Sigmoid colon (tissue), 7 donors: ENCODE results near the gene EIF2A. TPM values are rescaled to one million over a fixed set of nuclear protein-coding genes. Genes with fewer than 3 reads are reported as not detected.

ENCODE experiments used
- DNase-seq: peaks from one replicate; pipeline ENCODE4 v3.0.0-alpha.2; 2019
- H3K27ac ChIP-seq, 4 donors: fragments of 200-600 bp; sonication (generic); one replicate each; pipeline ENCODE4 v1.5.1; 2016 to 2019; ENCODE audit warnings: mild to moderate bottlenecking in 1 of 4
- H3K27me3 ChIP-seq, 3 donors: fragments of 200-600 bp; sonication (generic); one replicate each; pipeline ENCODE4 v1.5.1; 2019; ENCODE audit warnings: mild to moderate bottlenecking in 1 of 3
- H3K36me3 ChIP-seq, 4 donors: fragments of 200-600 bp; sonication (generic); one replicate each; pipeline ENCODE4 v1.5.1; 2016 to 2019
- H3K4me1 ChIP-seq, 4 donors: fragments of 200-600 bp; sonication (generic); one replicate each; pipeline ENCODE4 v1.5.1; 2017 to 2019
- H3K4me3 ChIP-seq, 4 donors: fragments of 200-600 bp; sonication (generic); one replicate each; pipeline ENCODE4 v1.5.1; 2017 to 2019; ENCODE audit warnings: mild to moderate bottlenecking in 2 of 4, moderate library complexity in 1 of 4
- H3K9me3 ChIP-seq, 4 donors: fragments of 200-600 bp in 3 of 4; sonication (generic) in 3 of 4; one replicate each; pipeline versions ENCODE4 v1.5.1 to v1.6.1; 2013 to 2019
- EP300 ChIP-seq, 4 donors: sonication (generic); formaldehyde crosslinking; IDR thresholded peaks; one replicate each; pipeline ENCODE4 v1.6.1; 2017; ENCODE audit warnings: antibody characterized with exemption in 4 of 4
- POLR2A ChIP-seq, 2 donors: fragments of 450-650 bp; IDR thresholded peaks; one replicate each; pipeline ENCODE4 v1.6.1; 2016; ENCODE audit warnings: antibody characterized with exemption in 2 of 2, mild to moderate bottlenecking in 2 of 2, moderate library complexity in 2 of 2
- POLR2AphosphoS5 ChIP-seq, 4 donors: sonication (generic); formaldehyde crosslinking; IDR thresholded peaks; one replicate each; pipeline ENCODE4 v1.6.1; 2017; ENCODE audit warnings: antibody characterized with exemption in 4 of 4
- WGBS, 2 donors: extraction: QIAGEN DNeasy Blood & Tissue Kit; methylation state at CpG; one replicate each; pipeline ENCODE4 v1.1.7; 2013; 5-methylcytosine and 5-hydroxymethylcytosine counted together
- intact Hi-C: fragments of 100-400 bp; cut with DNase I; formaldehyde crosslinking; loops from one replicate; pipeline ENCODE4 v1.15.1; 2023
- polyA plus RNA-seq, 3 donors: library from polyadenylated mRNA; stranded (reverse); fragments of 200-250 nt; gene quantifications; one replicate each; pipeline ENCODE4 v1.2.3, GENCODE V29; 2013
- total RNA-seq, 4 donors: library from RNA; depleted of rRNA; stranded (reverse); fragments of >200 nt; gene quantifications; one replicate each; pipeline ENCODE4 v1.1.0, GENCODE V29; 2016
- TF ChIP-seq, protein P1 (sequence below), 4 experiments: fragments of 450-650 bp in 3 of 4; fragments of 200-600 bp in 1 of 4; IDR thresholded peaks; one replicate each; pipeline ENCODE4 v1.5.1; 2016 to 2019; ENCODE audit warnings: antibody characterized with exemption in 4 of 4, mild to moderate bottlenecking in 3 of 4, moderate library complexity in 2 of 4
- donor health status: healthy with polysubstance abuse.
- donor health status: Bipolar disorder and iron deficiency.
- donor health status: healthy.

EIF2A gene
- total and polyA plus RNA-seq, 7 donors = 49.3 to 228 (median 147) TPM

DNA sequence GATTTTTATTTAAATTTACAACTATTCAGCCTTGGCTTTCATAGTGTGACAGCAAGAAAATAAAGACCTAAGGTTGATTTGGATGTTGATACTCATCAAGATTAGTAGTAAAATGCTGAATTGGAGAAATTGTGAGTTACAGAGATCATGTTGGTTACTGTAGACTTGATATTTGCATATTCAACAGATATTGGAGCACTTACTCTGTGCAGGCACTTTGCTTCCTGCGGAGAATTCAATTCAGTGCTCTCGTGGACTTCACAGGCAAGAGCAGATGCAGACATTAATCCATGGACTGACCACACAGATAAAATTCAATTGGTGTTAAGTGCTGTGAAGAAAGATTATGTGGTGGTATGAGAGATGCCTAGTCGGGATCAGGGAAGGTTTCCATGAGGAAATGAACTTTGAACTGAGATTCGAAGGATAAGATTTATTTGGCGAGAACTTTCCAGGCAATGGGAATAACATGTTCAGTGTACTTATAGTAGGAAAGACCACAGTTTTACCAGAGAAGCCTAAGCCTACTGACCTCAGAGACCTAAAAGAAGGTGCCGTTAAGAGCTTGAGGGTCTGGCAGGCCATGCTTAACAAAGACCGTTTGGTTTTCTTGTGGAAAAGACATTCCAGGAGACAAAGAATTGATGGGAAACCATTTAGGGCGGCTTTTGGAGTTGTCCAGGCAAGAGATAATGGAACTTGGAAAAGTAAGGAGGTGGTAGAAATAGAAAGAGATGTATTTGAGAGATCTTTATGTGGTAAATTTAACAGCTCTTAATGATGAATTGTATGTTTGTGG lies 60.9 kb downstream of the EIF2A start:
- DNase-seq = no peak
- no peaks in the 10 kb centered on the region for H3K9me3 ChIP-seq
- peaks cover 0 to 10% (median 3%) of the 10 kb centered on the region in 4 donors for H3K36me3 ChIP-seq
- H3K4me3 ChIP-seq = no peak overlapping the region
- H3K27me3 ChIP-seq = no peaks in the 10 kb centered on the region
- WGBS, 2 donors = 58 to 68% methylated on average over 8 of the region's 8 CpGs
- intact Hi-C loops = no loop called here
- no peak overlapping the region for H3K27ac ChIP-seq
- peaks cover 0 to 60% (median 43%) of the 10 kb centered on the region in 4 donors for H3K4me1 ChIP-seq
- TF ChIP-seq, protein P1, sequence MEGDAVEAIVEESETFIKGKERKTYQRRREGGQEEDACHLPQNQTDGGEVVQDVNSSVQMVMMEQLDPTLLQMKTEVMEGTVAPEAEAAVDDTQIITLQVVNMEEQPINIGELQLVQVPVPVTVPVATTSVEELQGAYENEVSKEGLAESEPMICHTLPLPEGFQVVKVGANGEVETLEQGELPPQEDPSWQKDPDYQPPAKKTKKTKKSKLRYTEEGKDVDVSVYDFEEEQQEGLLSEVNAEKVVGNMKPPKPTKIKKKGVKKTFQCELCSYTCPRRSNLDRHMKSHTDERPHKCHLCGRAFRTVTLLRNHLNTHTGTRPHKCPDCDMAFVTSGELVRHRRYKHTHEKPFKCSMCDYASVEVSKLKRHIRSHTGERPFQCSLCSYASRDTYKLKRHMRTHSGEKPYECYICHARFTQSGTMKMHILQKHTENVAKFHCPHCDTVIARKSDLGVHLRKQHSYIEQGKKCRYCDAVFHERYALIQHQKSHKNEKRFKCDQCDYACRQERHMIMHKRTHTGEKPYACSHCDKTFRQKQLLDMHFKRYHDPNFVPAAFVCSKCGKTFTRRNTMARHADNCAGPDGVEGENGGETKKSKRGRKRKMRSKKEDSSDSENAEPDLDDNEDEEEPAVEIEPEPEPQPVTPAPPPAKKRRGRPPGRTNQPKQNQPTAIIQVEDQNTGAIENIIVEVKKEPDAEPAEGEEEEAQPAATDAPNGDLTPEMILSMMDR (IDR thresholded peaks at IDR 0.05) = no peak
- no peak for TF ChIP-seq POLR2AphosphoS5 (IDR thresholded peaks at IDR 0.05)
- TF ChIP-seq EP300 (IDR thresholded peaks at IDR 0.05) = no peak
- TF ChIP-seq POLR2A (IDR thresholded peaks at IDR 0.05) = no peak

- H3K27ac ChIP-seq = no peak overlapping the region
- peaks cover 0 to 53% (median 33%) of the 10 kb centered on the region in 4 donors for H3K4me1 ChIP-seq
- peaks cover 0 to 14% (median 3%) of the 10 kb centered on the region in 4 donors for H3K36me3 ChIP-seq
- H3K27me3 ChIP-seq = no peaks in the 10 kb centered on the region
- no peak for DNase-seq
- intact Hi-C loops = no loop called here
- no peaks in the 10 kb centered on the region for H3K9me3 ChIP-seq
- no peak overlapping the region for H3K4me3 ChIP-seq
- TF ChIP-seq POLR2A (IDR thresholded peaks at IDR 0.05) (no peak), POLR2AphosphoS5 (IDR thresholded peaks at IDR 0.05) (no peak), EP300 (IDR thresholded peaks at IDR 0.05) (no peak)
- TF ChIP-seq, protein P1 (IDR thresholded peaks at IDR 0.05) = no peak
- 0% methylated on average over 1 of the region's 1 CpG for WGBS, 2 donors
These were observed 63.4 kb downstream of the EIF2A start for GRCh38 chr3:150609988-150610387.

DNA sequence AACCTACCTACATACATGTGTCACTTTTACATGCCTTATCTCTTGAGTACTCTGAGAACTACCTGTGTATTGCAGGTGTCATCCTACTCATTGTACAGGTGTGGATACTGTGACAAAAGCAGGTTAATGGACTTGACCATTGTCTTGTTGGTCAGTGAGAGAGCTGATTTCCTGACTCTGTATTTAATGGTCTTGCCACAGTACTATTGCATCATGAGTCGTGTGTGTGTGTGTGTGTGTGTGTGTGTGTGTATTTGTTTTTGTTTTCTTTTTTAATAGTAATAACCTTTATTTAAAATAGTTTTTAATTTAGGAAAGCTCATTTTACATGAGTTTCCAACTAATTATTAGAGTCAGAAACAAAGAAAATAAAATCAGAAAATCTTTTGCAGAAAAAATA lies 64.2 kb downstream of the EIF2A start:
- Histone ChIP-seq H3K4me1 (peaks cover 0 to 45% (median 25%) of the 10 kb centered on the region in 4 donors), H3K9me3 (no peaks in the 10 kb centered on the region), H3K27me3 (no peaks in the 10 kb centered on the region), H3K36me3 (peaks cover 0 to 14% (median 3%) of the 10 kb centered on the region in 4 donors), H3K27ac (no peak overlapping the region), H3K4me3 (no peak overlapping the region)
- intact Hi-C loops = no loop called here
- TF ChIP-seq POLR2AphosphoS5 (IDR thresholded peaks at IDR 0.05) (no peak), EP300 (IDR thresholded peaks at IDR 0.05) (no peak), POLR2A (IDR thresholded peaks at IDR 0.05) (no peak)
- TF ChIP-seq, protein P1 (IDR thresholded peaks at IDR 0.05) = no peak
- no peak for DNase-seq
- 60 to 70% methylated on average over 1 of the region's 1 CpG for WGBS, 2 donors

- 97 to 98% methylated on average over 34 of the region's 34 CpGs for WGBS, 2 donors
- DNase-seq = no peak
- no peak overlapping the region for H3K27ac ChIP-seq
- peaks cover 0 to 14% (median 3%) of the 10 kb centered on the region in 4 donors for H3K36me3 ChIP-seq
- no peaks in the 10 kb centered on the region for H3K9me3 ChIP-seq
- no peak for TF ChIP-seq POLR2A (IDR thresholded peaks at IDR 0.05)
- TF ChIP-seq, protein P1 (IDR thresholded peaks at IDR 0.05) = no peak
- no peak for TF ChIP-seq EP300 (IDR thresholded peaks at IDR 0.05)
- no peak for TF ChIP-seq POLR2AphosphoS5 (IDR thresholded peaks at IDR 0.05)
- H3K4me1 ChIP-seq = peaks cover 0 to 38% (median 16%) of the 10 kb centered on the region in 4 donors
- H3K27me3 ChIP-seq = no peaks in the 10 kb centered on the region
- intact Hi-C loops = no loop called here
- no peak overlapping the region for H3K4me3 ChIP-seq
These were observed 65.1 kb downstream of the EIF2A start for GRCh38 chr3:150611666-150612065.
